Epidermal melanocyte (primary cell): ENCODE data around the gene SCARB1.
A peak's percentile ranks its signal among the peaks of the same experiment; 100 is the strongest.

Source experiments
- DNase-seq: peaks from one replicate; pipeline ENCODE4 v3.0.0; 2011; ENCODE audit warnings: low spot score; ENCODE audit not compliant: insufficient read length

SCARB1 gene

GRCh38 chr12:124762384-124762783 is 101.3 kb downstream of the SCARB1 start:
- no peak for DNase-seq

GRCh38 chr12:124761871-124762270 is 101.8 kb downstream of the SCARB1 start:
- DNase-seq: no peak

- DNase-seq: no peak
Observed at GRCh38 chr12:124761056-124761455, 102.6 kb downstream of the SCARB1 start.

- DNase-seq: no peak
Observed at GRCh38 chr12:124760560-124760959, 103.1 kb downstream of the SCARB1 start.

- DNase-seq: no peak
Observed at GRCh38 chr12:124759841-124760503, 103.7 kb downstream of the SCARB1 start.

- DNase-seq: no peak
Observed at GRCh38 chr12:124758266-124759220, 105.1 kb downstream of the SCARB1 start.

GRCh38 chr12:124757329-124757728 is 106.3 kb downstream of the SCARB1 start:
- no peak for DNase-seq

- no peak for DNase-seq
Observed at GRCh38 chr12:124756760-124757159, 106.9 kb downstream of the SCARB1 start.

GRCh38 chr12:124756166-124756565 is 107.5 kb downstream of the SCARB1 start:
- no peak for DNase-seq

GRCh38 chr12:124755801-124756148 is 107.9 kb downstream of the SCARB1 start:
- DNase-seq: no peak

- peak; percentile 95 for DNase-seq
Observed at GRCh38 chr12:124754949-124755800, 108.5 kb downstream of the SCARB1 start.

GRCh38 chr12:124754491-124754890 is 109.2 kb downstream of the SCARB1 start:
- DNase-seq: no peak

GRCh38 chr12:124753993-124754392 is 109.7 kb downstream of the SCARB1 start:
- DNase-seq: no peak

- no peak for DNase-seq
Observed at GRCh38 chr12:124753228-124753591, 110.5 kb downstream of the SCARB1 start.

GRCh38 chr12:124752437-124753227 is 111.0 kb downstream of the SCARB1 start:
- DNase-seq: no peak

- no peak for DNase-seq
Observed at GRCh38 chr12:124751654-124752355, 111.9 kb downstream of the SCARB1 start.

- no peak for DNase-seq
Observed at GRCh38 chr12:124750787-124751471, 112.7 kb downstream of the SCARB1 start.

GRCh38 chr12:124750149-124750656 is 113.5 kb downstream of the SCARB1 start:
- no peak for DNase-seq

- DNase-seq: no peak
Observed at GRCh38 chr12:124749725-124750124, 113.9 kb downstream of the SCARB1 start.
